ENCODE results near the gene MPND. TPM values are rescaled to one million over a fixed set of nuclear protein-coding genes. Genes with fewer than 3 reads are reported as not detected.

The MPND gene
- total and polyA plus RNA-seq, 2 of the 13 experiments (the other 11 are each of a cell fraction or from before 2014, with no cell fraction given): 10.8 to 15.8 TPM

- CTCF ChIA-PET (ENCODE audit: low intra/inter-chr PET ratio, low total read pairs): no interaction called here
- H3K27ac ChIP-seq (ENCODE audit: extremely low read length, insufficient read depth, low read length): peak overlapping the region; percentile 77
- peak overlapping the region; percentile 60 for H3K4me2 ChIP-seq (ENCODE audit: low read depth, low read length)
- ATAC-seq: peak; percentile 93
- WGBS (ENCODE audit: low lambda C conversion rate): 6% methylated on average over 7 of the region's 22 CpGs
- H3K27me3 ChIP-seq (ENCODE audit: control insufficient read depth in 1 of 2, insufficient read depth in 2 of 2, low read length in 2 of 2): peaks cover 3% of the 10 kb centered on the region in 2 experiments; a peak in 2 of 5 replicates
- H4K20me1 ChIP-seq (ENCODE audit: insufficient read depth, low read length): no peaks in the 10 kb centered on the region
- H3K4me3 ChIP-seq (replicated peaks in 1 of 3; ENCODE audit: insufficient read depth in 1 of 3, low read depth in 2 of 3, low read length in 3 of 3): peak overlapping the region in 1 of 3 experiments; percentile 33; a peak in 2 of 6 replicates
- TSS peak; percentile 95 for BruUV-seq (replicated peaks)
- no peaks in the 10 kb centered on the region for H3K9me3 ChIP-seq (ENCODE audit: low read length)
- in situ Hi-C loops (cut with HindIII; ENCODE audit: extremely low pct_ligation_motif_present, low pct_unique_long_range_greater_than_20kb) (no loop called here), intact Hi-C loops (cut with micrococcal nuclease; ENCODE audit: unreplicated experiment) (loop anchor here (1.0 to 2.0 kb wide), 2 partner anchors 32 to 44 kb away; no protein-coding TSS in a partner anchor)
- peak overlapping the region; percentile 46 for H3K9ac ChIP-seq (ENCODE audit: insufficient read depth, low read depth, low read length)
- H2AFZ ChIP-seq (ENCODE audit: low read length): no peak overlapping the region
- FAIRE-seq: peak; percentile 88
- POLR2A ChIA-PET: interaction anchor here (0.6 to 4.1 kb wide), 19 partner anchors 9 to 548 kb away, joined by 3 to 66 read pairs (median 4); partner anchors contain the start of genes HDGFL2, MPND, STAP2 and YJU2
- no peaks in the 10 kb centered on the region for H3K36me3 ChIP-seq (replicated peaks in 1 of 2; ENCODE audit: control insufficient read depth in 1 of 2, insufficient read depth in 2 of 2, low read length in 2 of 2)
- peaks cover 60% of the 10 kb centered on the region for H3K4me1 ChIP-seq (ENCODE audit: insufficient read depth, low read length)
- no peaks in the 10 kb centered on the region for H3K79me2 ChIP-seq (ENCODE audit: insufficient read depth, low read length)
- peak; percentile 94 for DNase-seq (ENCODE audit: low spot score)
- TF ChIP-seq ZBTB4 (CRISPR knock-in tag; IDR thresholded peaks at IDR 0.05; ENCODE audit: borderline replicate concordance) (peak; percentile 60; the same call in 1 of the 2 replicates), ZSCAN29 (CRISPR knock-in tag; conservative IDR thresholded peaks at IDR 0.05) (no peak; the same call in 1 of the 2 replicates), MAFG (CRISPR knock-in tag; IDR thresholded peaks at IDR 0.05) (no peak), TGIF2 (CRISPR knock-in tag; IDR thresholded peaks at IDR 0.05) (no peak), NRL (CRISPR knock-in tag; IDR thresholded peaks at IDR 0.05; ENCODE audit: borderline replicate concordance) (peak; percentile 54; the same call in 1 of the 2 replicates), ZNF589 (CRISPR knock-in tag; conservative IDR thresholded peaks at IDR 0.05) (no peak; the same call in 1 of the 2 replicates), HMGA1 (CRISPR knock-in tag; conservative IDR thresholded peaks at IDR 0.05) (no peak), HNRNPL (IDR thresholded peaks at IDR 0.05; ENCODE audit: low read depth, low read length) (peak; percentile 68; the same call in 1 of the 2 replicates), ZNF30 (CRISPR knock-in tag; IDR thresholded peaks at IDR 0.05) (no peak), RARA (CRISPR knock-in tag; IDR thresholded peaks at IDR 0.05) (peak; percentile 91), SMAD9 (CRISPR knock-in tag; IDR thresholded peaks at IDR 0.05) (no peak), KDM2A (CRISPR knock-in tag; IDR thresholded peaks at IDR 0.05; ENCODE audit: borderline replicate concordance, low read depth) (peak; percentile 92), SETDB1 (CRISPR knock-in tag; IDR thresholded peaks at IDR 0.05; ENCODE audit: borderline replicate concordance) (no peak), MBNL3 (CRISPR knock-in tag; conservative IDR thresholded peaks at IDR 0.05) (no peak), ZBTB44 (CRISPR knock-in tag; IDR thresholded peaks at IDR 0.05) (0 out of 2 replicates have a peak, but pooled peaks have one; percentile 77), ZSCAN5A (CRISPR knock-in tag; IDR thresholded peaks at IDR 0.05; ENCODE audit: borderline replicate concordance) (no peak), ZNF180 (CRISPR knock-in tag; IDR thresholded peaks at IDR 0.05; ENCODE audit: borderline replicate concordance, low read depth) (no peak)
These were observed 32.9 kb upstream of the MPND start for GRCh38 chr19:4310247-4311121.

Measured in HepG2 (cell line).